ENCODE results near the gene BLVRB.
"Not testable (repeated sequence)": the region's sequence is repeated elsewhere in the genome, so short reads cannot be mapped to it uniquely, and the experiment has no call there.

The BLVRB gene

GRCh38 chr19:40475878-40476644 is 10.5 kb upstream of the BLVRB start:
- not testable (repeated sequence) for DNase-seq

GRCh38 chr19:40474737-40475136 is 9.2 kb upstream of the BLVRB start:
- no peak for DNase-seq

- DNase-seq = no peak
Observed at GRCh38 chr19:40472516-40472915, 7.0 kb upstream of the BLVRB start.

GRCh38 chr19:40471111-40471510 is 5.6 kb upstream of the BLVRB start:
- no peak for DNase-seq

- no peak for DNase-seq
Observed at GRCh38 chr19:40469011-40469410, 3.5 kb upstream of the BLVRB start.

GRCh38 chr19:40466985-40467734 is 1.6 kb upstream of the BLVRB start, which contains the start of gene SPTBN4:
SPTBN4 (plus strand) TSS chr19:40467001; CDS start chr19:40472622, 5,621 bp downstream.
- DNase-seq = no peak

GRCh38 chr19:40466219-40466984 is 857 bp upstream of the BLVRB start:
- DNase-seq = no peak

GRCh38 chr19:40465025-40465556 is 454 bp downstream of the BLVRB start:
- DNase-seq = peak; percentile 62

- peak; percentile 82 for DNase-seq
Observed at GRCh38 chr19:40464059-40465024, 1.2 kb downstream of the BLVRB start.

- not testable (repeated sequence) for DNase-seq
Observed at GRCh38 chr19:40463587-40464037, 1.9 kb downstream of the BLVRB start.

- DNase-seq = no peak
Observed at GRCh38 chr19:40461669-40462221, 3.8 kb downstream of the BLVRB start.

GRCh38 chr19:40460185-40460584 is 5.4 kb downstream of the BLVRB start:
- DNase-seq = no peak

- DNase-seq = no peak
Observed at GRCh38 chr19:40458597-40458974, 7.0 kb downstream of the BLVRB start.

- no peak for DNase-seq
Observed at GRCh38 chr19:40457953-40458596, 7.5 kb downstream of the BLVRB start.

GRCh38 chr19:40457048-40457447 is 8.5 kb downstream of the BLVRB start:
- no peak for DNase-seq

- not testable (repeated sequence) for DNase-seq
Observed at GRCh38 chr19:40453943-40454342, 11.6 kb downstream of the BLVRB start.

- no peak for DNase-seq
Observed at GRCh38 chr19:40453151-40453735, 12.3 kb downstream of the BLVRB start.

- DNase-seq = no peak
Observed at GRCh38 chr19:40452016-40452415, 13.5 kb downstream of the BLVRB start.

GRCh38 chr19:40450664-40451063 is 14.9 kb downstream of the BLVRB start:
- DNase-seq = no peak

- DNase-seq = no peak
Observed at GRCh38 chr19:40449506-40449905, 16.0 kb downstream of the BLVRB start.
